ENCODE data around the gene RAD51B. TPM values are rescaled to one million over a fixed set of nuclear protein-coding genes. Genes with fewer than 3 reads are reported as not detected.
"Not testable (repeated sequence)": the region's sequence is repeated elsewhere in the genome, so short reads cannot be mapped to it uniquely, and the experiment has no call there.

The RAD51B gene
- total and polyA plus RNA-seq, 8 donors, result 10.8 to 18.3 (median 14.1) TPM

DNA sequence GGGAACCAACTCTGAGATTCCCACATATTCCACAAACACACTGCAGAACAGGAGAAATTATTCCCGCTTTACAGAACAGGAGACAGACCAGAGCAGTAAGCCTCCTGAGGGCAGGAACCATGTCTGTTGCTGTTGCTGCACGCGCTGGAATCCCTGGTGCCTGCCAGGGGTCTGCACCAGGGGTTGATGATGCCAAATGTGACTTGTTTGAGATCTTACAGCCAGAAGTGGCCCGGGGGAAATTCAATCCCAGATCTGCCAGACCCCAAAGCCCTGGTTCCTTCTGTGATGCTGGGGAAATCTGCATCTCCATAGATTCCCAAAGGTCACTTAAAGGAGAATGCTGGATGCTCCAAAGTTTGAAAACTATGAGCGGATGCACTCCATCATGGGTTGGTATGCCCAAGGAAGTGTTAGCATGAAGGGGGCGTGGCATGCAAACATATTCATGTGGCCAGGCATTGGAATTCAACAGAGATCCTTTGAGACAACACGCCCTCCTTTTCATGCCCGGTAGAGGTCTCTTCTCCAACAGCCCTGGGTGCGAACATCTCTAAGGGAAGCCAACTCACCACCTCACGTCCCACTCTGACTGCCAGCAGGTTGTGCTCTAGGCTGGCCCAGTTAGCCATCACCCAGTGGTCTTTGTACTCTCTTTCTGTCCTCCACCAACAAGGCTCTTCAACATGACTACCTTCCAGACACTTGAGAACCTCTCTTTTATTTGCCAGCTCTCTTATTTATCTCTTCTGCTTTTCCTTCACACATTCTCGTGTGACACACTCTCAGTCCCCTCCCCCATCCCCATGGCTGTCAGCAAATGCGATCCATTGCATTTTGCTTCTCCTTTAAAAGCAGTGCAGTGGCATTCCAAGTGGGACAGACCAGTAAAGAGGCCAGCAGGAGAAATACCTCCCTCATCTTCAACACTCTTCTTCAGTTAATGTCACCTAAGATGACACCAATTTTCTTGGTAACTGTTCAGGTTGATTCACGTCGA is 841.9 kb downstream of the RAD51B start:
- no peaks in the 10 kb centered on the region for H3K27me3 ChIP-seq
- no peaks in the 10 kb centered on the region for H3K9me3 ChIP-seq
- ATAC-seq (no peak), DNase-seq (no peak)
- TF ChIP-seq, protein P1, sequence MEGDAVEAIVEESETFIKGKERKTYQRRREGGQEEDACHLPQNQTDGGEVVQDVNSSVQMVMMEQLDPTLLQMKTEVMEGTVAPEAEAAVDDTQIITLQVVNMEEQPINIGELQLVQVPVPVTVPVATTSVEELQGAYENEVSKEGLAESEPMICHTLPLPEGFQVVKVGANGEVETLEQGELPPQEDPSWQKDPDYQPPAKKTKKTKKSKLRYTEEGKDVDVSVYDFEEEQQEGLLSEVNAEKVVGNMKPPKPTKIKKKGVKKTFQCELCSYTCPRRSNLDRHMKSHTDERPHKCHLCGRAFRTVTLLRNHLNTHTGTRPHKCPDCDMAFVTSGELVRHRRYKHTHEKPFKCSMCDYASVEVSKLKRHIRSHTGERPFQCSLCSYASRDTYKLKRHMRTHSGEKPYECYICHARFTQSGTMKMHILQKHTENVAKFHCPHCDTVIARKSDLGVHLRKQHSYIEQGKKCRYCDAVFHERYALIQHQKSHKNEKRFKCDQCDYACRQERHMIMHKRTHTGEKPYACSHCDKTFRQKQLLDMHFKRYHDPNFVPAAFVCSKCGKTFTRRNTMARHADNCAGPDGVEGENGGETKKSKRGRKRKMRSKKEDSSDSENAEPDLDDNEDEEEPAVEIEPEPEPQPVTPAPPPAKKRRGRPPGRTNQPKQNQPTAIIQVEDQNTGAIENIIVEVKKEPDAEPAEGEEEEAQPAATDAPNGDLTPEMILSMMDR (IDR thresholded peaks at IDR 0.05), result no peak
- no peaks in the 10 kb centered on the region for H3K36me3 ChIP-seq
- no peak overlapping the region for H3K4me3 ChIP-seq
- intact Hi-C loops (cut with DNase I), result no loop called here
- no peak overlapping the region for H3K27ac ChIP-seq
- peaks cover 20 to 24% of the 10 kb centered on the region in 2 donors for H3K4me1 ChIP-seq

DNA sequence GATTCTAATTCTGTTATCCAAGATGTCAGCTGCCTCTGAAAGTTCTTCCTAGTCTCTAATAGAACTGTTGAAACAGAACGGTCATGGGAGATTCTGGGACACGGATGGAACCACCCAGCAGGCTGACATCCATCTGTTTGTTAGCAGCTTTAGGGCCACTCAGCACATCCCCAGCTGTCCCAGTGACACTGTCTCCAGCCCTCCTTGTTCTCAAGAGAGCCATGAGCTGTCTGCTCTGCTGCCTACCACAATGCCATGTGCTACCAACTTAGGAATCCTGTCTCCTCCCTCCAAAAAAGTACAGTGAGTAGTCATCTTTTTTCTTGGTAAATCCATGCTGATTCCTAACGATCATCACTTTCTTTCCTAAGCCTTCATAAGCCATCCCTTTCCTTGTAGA is 842.8 kb downstream of the RAD51B start:
- no peak for DNase-seq
- TF ChIP-seq, protein P1 (IDR thresholded peaks at IDR 0.05), result no peak
- H3K27me3 ChIP-seq, result no peaks in the 10 kb centered on the region
- peaks cover 29 to 33% of the 10 kb centered on the region in 2 donors for H3K4me1 ChIP-seq
- ATAC-seq, result no peak
- no peaks in the 10 kb centered on the region for H3K36me3 ChIP-seq
- no peak overlapping the region for H3K4me3 ChIP-seq
- H3K9me3 ChIP-seq, result no peaks in the 10 kb centered on the region
- intact Hi-C loops (cut with DNase I), result no loop called here
- H3K27ac ChIP-seq, result no peak overlapping the region

DNA sequence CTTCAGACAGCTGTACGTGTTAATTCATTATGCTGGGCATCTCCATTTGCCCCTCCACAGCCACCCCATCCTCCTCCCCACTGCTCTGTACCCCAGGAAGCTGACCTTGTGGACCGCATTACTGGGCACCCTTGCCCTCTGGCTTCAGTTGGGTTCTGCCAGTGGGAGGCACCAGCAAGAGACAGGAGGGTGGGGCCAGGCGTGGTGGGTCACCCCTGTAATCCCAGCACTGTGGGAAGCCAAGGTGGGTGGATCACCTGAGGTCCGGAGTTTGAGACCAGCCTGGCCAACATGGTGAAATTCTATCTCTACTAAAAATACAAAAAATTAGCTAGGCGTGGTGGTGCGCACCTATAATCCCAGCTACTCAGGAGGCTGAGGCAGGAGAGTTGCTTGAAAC is 843.2 kb downstream of the RAD51B start:
- intact Hi-C loops (cut with DNase I); H3K9me3 ChIP-seq; ATAC-seq; DNase-seq; H3K36me3 ChIP-seq; H3K27me3 ChIP-seq; H3K4me3 ChIP-seq: not testable (repeated sequence)
- H3K27ac ChIP-seq, result peak overlapping the region in 1 of 2 donors; percentile 37
- peaks cover 29 to 37% of the 10 kb centered on the region in 2 donors for H3K4me1 ChIP-seq

DNA sequence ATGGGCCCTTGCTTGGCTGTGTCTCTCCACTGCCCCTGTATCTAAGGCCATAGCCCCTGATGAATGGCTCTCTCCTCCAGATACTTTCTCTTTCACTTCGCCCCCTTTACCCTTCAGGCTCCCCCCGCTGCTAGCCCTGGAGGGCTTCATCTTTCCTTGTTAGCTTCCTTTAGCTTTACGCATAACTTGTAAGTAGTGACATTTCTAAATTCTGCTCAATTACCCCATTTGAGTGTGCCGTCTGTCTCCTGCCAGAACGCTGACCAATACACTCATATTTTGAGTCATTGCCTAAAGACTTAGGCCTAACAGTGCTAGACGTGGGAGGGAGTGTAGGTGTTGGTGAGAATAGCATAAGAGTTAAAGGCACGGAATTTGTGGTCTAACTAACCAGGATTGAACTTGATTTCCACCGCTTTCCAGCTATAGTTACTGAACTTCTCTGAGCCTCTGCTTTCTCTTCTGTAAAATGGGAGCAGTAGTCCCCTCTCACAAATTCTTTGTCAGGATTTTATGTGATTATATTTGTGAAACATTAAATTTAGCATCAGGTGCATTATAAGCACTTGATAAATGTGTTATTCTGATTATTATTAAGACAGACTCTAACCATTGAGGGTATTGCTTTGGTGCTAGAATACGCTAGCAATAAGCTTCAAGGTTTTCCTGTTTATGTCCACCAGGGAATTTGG is 844.0 kb downstream of the RAD51B start:
- intact Hi-C loops (cut with DNase I), result no loop called here
- Histone ChIP-seq H3K27me3 (no peaks in the 10 kb centered on the region), H3K4me3 (no peak overlapping the region), H3K36me3 (no peaks in the 10 kb centered on the region), H3K4me1 (peaks cover 29 to 42% of the 10 kb centered on the region in 2 donors), H3K9me3 (no peaks in the 10 kb centered on the region), H3K27ac (peak overlapping the region; percentile 37 to 63)
- DNase-seq (no peak), ATAC-seq (no peak)
- TF ChIP-seq, protein P1 (IDR thresholded peaks at IDR 0.05), result no peak

DNA sequence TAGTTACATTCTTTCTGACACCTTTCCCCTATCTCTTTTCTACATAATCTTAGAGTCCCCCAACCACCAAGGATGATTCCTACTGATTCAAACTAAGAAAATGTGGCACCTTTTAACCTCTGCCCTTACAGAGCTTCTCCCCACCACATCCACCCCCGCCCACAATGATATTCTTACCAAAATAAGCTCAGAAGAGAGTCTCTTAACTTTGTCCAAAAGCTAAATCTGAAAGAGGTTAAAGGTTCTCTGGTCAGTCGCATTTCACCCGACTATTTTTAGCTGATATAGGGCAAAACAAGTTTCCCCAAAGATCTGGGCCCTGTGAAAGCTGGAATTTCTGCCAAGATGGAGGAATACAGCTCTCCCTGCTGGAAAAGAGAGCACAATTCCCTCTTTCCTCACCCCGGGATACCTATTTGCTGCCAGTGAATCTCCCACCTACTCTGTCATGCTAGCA is 844.7 kb downstream of the RAD51B start:
- no peak for DNase-seq
- ATAC-seq, result no peak
- intact Hi-C loops (cut with DNase I), result no loop called here
- TF ChIP-seq, protein P1 (IDR thresholded peaks at IDR 0.05), result no peak
- Histone ChIP-seq H3K27ac (peak overlapping the region in 1 of 2 donors; percentile 63), H3K9me3 (no peaks in the 10 kb centered on the region), H3K4me3 (no peak overlapping the region), H3K36me3 (no peaks in the 10 kb centered on the region), H3K27me3 (no peaks in the 10 kb centered on the region), H3K4me1 (peaks cover 23 to 39% of the 10 kb centered on the region in 2 donors)

Measured in left lung (tissue), 10 donors.